Heart left ventricle (tissue), 13 donors: ENCODE data around the gene SLC22A2.

Experiments
- CTCF ChIP-seq, 12 donors: fragments of 200-600 bp; sonication (generic) in 4 of 12; IDR thresholded peaks; one replicate each; pipeline versions ENCODE4 v1.5.0 to v1.8.0; 2018 to 2022; ENCODE audit warnings: antibody characterized with exemption in 12 of 12, mild to moderate bottlenecking in 5 of 12
- POLR2A ChIP-seq, 2 donors: fragments of 450-650 bp; IDR thresholded peaks; one replicate each; pipeline ENCODE4 v1.6.1; 2017; ENCODE audit warnings: antibody characterized with exemption in 2 of 2, mild to moderate bottlenecking in 2 of 2, moderate library complexity in 2 of 2
- donor health status: ischemic (EF 13 %, LVEDD 7.1; RV severe dilation, severe dysfunction).
- donor health status: DM: no; HTN: yes; CAD: no.
- donor health status: DM: no; HTN: no; CAD: no.
- donor health status: ischemic (EF 25% LVEDD 6.9; RV normal size, moderate dysfunction).
- donor health status: ischemic (EF 25% LVEDD 5.7; RV mildly dilated, moderate dysfunction).
- donor health status: ischemic (EF 35%, LVEDD 5.7; RV mildly dilated, moderate dysfunction).
- donor health status: nonischemic (EF 11% LVEDD 7.7; RV severe dilation, severe dysfunction).
- donor health status: DM: yes; HTN: yes; CAD: no.
- donor health status: PGD.
- donor health status: ischemic (EF 29% LVEDD 5.4; RV normal size, mild dysfunction).
- donor health status: nonischemic (EF 23%, LVEDD 6.1; RV moderate dilation, normal function).

GRCh38 chr6:160174681-160175080 is 83.9 kb downstream of the SLC22A2 start:
- TF ChIP-seq CTCF (IDR thresholded peaks at IDR 0.05) (no peak), POLR2A (IDR thresholded peaks at IDR 0.05) (no peak)
